HG03457 (cell line): ENCODE data around the gene PTPN5.
A peak's percentile ranks its signal among the peaks of the same experiment; 100 is the strongest.

Experiments
- ATAC-seq: cut with Tn5 transposase; IDR thresholded peaks from one replicate; pipeline ENCODE4 v1.9.1; 2021; ENCODE audit warnings: moderate number of reproducible peaks; ENCODE audit not compliant: unreplicated experiment

PTPN5 gene

DNA sequence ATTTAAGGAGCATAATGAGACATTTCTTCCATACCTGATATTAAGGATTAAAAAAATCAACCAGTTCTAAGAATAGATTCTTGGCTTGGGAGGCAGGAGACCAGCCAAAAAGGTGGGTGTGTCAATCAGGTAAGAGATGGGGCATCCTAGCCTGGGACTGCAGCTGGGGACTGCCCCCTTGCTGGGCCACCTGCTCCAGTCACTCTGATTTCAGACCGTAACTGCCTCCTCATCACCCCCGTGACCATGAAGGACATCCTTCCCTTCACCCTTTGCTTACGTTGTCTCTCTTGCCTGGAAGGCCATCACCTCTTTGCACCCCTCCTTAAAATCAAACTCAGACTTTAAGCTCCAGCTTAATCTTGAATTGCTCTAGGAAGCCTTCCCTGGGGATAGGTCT, 17.9 kb downstream of the PTPN5 start:
- no peak for ATAC-seq

- ATAC-seq: no peak
Measured at GRCh38 chr11:18773104-18773503, 18.5 kb downstream of the PTPN5 start.

DNA sequence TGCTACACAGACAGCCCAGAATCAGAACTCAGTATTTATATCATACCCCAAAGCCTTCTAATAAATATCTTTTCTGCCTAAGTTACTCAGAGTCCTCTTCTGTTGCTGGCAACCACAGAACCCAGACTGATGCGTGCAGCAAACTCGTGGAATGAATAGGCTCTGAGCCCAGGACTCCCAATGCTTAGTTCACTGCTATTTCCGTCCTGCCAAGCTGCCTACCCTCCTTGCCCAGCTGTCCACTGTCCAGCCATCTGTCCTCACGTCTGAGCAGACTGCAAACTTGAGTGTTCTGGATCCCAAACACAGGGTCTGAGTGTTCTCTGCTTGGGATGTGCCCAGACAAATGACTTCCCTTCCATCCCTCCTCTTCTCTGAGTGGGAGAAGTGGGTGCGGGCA, 19.4 kb downstream of the PTPN5 start:
- ATAC-seq: no peak

DNA sequence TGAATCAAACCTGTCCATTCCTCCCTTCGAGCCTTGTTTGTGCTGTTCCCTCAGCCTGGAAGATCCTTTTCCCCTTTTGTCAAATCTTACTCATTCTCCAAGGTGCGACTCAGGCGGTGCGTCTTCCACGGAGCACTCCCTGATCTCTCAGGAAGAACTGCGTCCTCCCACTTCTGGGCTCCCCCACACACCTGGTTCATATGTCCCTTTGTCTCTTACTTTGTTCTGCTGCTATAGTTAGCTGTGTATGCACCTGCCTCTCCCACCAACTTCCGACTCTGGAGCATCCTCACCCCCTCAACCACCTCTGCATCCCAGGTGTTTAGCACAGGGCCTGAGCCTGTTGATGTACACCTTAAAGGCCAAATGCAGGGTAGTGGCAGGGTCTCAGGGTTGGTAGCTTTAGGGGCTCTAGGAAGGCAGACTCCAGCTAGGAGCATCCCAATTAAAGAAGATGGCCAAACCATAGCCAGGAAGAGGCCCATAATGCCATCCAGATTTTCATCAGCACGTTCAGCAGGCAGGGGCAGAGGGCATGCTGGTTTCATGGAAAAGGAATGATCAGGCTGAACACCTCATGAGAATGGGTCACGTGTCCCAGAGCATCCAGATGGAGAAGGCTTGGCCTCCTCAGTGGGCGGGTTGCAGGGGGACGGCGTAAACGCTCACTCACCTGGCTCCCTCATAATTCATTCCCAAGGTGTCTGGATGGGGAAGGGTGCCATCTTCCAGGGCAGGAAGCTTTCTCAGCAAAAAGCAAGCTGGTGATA, 20.1 kb downstream of the PTPN5 start:
- ATAC-seq: no peak

DNA sequence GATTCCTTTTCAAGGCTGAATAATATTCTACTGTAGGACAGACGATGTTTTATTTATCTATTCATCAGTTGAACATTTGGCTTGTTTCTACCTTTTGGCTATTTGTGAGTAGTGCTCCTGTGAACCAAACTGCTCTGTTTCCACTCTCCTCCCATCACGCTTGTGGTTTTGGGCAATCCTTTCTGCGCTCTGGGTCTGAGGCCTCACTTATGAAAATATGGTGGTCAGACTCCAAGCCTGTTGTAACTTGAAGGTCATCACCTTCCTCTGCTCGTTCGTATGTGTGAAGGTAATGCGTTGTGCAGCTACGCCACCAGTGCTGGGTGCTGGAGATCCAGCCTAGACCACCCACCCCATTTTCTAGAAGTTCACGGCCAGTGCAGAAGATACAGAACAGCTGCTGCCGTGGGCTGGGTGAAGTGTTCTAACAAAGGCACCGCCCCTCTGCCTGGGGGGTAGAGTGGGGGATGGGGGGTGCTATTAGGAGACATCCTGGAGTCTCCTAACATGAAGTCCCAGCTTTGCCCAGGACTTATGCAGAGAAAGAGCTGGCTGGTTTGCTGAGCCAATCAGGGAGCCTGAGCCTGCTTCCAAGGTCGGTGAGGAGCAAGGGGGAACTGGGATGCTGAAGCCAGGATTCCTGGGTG, 21.0 kb downstream of the PTPN5 start:
- no peak for ATAC-seq

- peak; percentile 43 for ATAC-seq
Measured at GRCh38 chr11:18769802-18770456, 21.7 kb downstream of the PTPN5 start.

- ATAC-seq: no peak
Measured at GRCh38 chr11:18768978-18769377, 22.6 kb downstream of the PTPN5 start.

GRCh38 chr11:18768472-18768901, 23.1 kb downstream of the PTPN5 start:
- ATAC-seq: peak; percentile 79

DNA sequence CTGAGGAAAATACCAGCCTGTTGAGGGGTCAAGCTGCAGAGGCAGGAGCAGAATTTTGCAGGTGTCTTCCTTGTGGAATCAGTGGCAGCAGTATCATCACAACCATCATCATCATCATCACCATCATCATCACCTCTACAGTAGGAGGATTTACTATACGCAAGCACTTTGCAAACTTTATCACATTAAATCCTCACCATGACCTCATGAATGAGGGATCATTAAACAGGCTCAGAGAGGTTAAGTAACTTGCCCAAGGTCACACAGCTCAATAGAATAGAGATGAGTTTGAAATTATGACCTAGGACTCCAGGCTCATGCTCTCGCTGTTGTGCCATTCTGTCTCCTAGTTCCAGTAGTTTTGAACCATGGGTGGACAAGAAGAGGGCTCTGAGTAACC, 25.6 kb downstream of the PTPN5 start:
- ATAC-seq: no peak

DNA sequence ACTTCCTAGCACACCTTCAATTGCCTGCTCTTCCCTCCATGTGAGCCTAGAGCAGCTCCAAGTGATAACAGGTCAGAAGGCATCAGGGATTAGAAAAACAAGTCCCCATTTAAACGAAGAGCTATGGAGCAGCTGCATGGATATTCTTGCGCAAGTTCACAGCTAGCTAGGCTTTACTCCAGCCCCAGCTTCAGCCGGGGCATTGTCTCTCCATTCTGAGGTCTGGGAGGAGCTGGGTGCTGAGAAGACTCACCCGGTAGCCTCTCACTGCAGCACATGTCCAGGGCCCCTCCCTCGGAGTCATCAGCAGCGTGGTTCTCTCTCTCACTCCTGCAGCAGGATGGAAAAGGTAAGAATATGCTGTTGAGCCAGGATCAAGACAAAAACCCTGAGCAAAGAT, 26.0 kb downstream of the PTPN5 start:
- ATAC-seq: no peak

DNA sequence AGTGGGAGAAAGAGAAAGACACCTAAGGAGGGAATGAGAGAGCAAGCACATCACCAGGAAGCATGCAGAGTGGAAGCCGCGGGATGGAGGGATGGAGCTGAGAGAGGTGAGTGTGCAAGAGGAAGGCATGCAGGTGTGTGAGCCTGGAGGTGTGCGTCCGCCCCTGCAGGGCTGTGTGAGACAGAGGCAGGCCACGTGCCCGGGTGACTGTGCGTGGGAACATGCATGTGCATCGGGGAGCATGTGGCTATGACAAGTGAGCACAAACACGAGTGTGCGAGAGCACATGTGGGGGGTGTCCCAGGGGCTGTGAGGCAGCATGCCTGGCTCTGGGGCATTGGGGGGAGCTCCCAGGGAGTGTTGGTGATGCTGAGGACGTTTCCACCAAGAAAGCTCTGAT, 29.9 kb downstream of the PTPN5 start:
- ATAC-seq: no peak

DNA sequence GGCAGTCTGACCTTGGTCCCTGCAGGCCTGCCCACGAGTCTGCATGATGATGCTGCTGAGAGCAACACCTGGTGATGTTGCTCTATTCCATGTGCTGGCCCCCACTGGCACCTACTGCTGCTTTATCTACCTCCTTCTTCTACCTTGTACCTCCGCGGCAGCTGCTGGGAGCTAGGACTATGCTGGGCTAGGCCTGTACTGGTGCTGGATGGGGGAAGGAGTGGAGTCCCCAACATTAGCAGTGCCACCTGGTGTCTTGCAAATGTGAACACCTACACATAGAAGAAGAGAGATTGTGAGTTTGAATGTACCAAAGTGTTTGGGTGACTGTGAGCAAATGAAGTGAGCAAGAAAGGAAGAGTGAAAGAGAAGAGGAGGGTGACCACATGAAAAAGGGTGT, 30.5 kb downstream of the PTPN5 start:
- ATAC-seq: no peak

DNA sequence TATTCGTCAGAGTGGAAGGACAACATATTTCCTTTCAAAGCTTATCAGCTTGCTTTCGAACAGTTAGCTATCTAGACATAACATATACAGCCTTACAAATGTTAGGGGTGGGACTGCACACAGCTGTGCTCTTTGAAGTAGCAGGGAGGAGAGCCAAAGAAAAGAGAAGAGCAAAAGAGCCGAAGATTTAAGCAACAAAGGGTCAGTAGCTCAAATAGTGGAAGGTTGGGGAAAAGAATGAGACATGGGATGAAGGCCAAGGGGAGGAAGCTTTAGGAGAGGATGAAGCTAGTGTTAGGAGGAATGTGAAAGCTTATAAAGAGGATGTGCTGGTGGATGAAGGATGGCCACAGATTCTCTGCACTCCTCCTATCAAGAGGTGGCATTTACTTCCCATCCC, 33.8 kb downstream of the PTPN5 start:
- ATAC-seq: no peak

- ATAC-seq: no peak
Measured at GRCh38 chr11:18756889-18757288, 34.7 kb downstream of the PTPN5 start.

GRCh38 chr11:18754308-18754707, 37.3 kb downstream of the PTPN5 start:
- no peak for ATAC-seq

DNA sequence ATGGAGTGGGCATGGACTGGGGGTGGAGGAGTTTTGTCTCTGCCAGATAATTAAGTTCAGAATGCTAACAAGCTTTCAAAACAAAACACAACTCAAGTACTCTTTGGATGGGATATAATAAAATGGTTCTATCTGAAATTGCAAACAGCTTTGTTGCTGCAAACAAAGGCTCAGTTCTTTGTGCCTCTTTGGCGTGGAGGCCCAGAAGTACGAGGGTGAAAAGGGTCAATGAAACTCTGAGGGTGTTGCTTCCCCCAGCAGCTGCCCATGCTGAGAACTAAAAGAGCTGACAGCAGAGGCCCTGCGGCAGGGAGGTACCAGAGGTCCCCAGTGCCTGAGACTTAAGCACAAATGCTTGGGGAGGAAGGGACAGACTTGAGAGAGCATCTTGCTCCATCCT, 39.1 kb downstream of the PTPN5 start:
- no peak for ATAC-seq

DNA sequence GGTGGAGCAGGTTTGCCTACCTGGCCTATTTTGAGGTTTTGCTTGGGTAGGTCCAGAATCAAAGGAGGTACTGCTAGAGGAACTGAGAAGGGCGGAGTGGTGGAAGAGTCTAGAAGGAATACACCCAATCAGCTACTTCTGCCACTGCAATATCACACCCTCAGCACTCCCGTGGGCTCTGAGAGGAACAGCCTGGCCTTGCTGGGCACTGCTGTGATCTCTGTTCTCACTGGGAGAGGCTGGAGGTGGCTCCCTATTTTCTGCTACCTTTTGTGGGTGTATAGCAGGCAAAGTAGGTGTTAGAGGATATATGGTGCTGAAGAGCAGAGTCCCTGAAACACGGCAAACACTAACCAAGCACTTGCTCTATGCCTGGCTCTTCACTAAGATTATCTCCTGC, 40.7 kb downstream of the PTPN5 start:
- no peak for ATAC-seq

GRCh38 chr11:18749681-18750319, 41.8 kb downstream of the PTPN5 start:
- no peak for ATAC-seq

DNA sequence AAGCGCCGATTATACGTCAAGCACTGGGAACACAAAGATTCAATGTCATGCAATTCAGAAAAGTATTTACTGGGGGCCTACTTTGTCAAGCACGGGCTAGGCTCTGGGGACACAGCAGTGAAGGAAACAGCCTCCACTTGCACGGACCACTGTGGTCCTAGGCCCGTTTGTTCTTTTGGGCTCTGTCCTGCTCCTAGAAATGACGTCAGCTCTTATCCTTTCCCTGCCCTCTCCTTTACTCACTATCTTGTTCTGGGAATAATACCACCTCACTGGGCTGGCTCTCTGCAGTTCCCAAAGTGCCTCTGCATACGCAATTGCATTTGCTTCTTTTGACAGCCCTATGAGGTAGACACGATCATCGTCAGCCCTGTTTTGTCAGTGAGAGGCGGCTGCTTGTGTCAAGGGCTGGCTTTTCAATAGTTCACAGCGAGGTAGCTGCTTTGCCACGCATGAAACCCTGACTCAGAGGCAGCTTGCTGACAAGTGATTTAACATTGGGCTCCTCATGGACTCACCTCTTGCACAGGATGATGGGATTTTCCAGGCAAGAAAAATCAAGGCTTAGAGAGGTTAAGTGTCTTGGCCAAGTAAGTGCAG, 42.7 kb downstream of the PTPN5 start:
- no peak for ATAC-seq

GRCh38 chr11:18745251-18745650, 46.3 kb downstream of the PTPN5 start:
- no peak for ATAC-seq

DNA sequence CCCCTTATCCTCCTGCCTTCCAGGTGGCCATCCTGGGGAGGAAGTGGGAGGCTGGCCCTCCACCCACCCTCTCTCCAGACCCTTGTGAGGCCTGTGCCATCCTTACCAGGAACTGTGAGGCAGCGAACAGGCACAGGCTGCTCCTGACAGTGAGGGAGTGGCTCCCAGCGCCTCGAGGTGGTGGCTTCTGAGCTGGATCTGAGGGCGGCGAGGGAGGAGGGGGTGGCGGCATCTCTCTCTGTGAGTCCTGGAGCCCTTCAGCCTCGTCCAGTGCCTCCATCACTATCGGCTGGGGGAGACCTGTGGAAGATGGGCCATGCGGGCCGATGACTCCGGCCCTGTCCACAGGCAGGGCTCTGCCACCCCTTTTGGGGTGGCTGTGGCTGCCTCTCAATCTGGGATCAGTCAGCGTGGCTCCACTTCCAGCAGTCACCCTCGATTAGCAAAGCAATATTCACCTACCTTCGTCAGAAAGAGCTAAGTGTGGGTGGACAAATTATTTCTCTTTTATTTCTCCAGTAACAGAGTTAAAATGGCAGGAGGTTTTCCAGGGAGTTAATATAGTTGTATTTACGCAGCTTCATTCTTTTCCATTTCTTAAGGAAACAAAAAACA, 47.6 kb downstream of the PTPN5 start:
- no peak for ATAC-seq
